ENCODE results near the gene CLCF1.

CLCF1 gene

GRCh38 chr11:67372993-67373647, at the start of gene CLCF1:
Gene CLCF1, minus strand, starts transcription at chr11:67373598. Its CDS starts 59 bp downstream, at chr11:67373539.
- peak; percentile 26 for DNase-seq

- DNase-seq, result no peak
Measured at GRCh38 chr11:67422891-67423290, 49.5 kb upstream of the CLCF1 start.

- DNase-seq, result no peak
Measured at GRCh38 chr11:67421430-67422031, 48.1 kb upstream of the CLCF1 start.

- peak; percentile 97 for DNase-seq
Measured at GRCh38 chr11:67420646-67421429, 47.4 kb upstream of the CLCF1 start.

- no peak for DNase-seq
Measured at GRCh38 chr11:67420147-67420645, 46.8 kb upstream of the CLCF1 start.

GRCh38 chr11:67419325-67420049, 46.1 kb upstream of the CLCF1 start:
- no peak for DNase-seq

GRCh38 chr11:67418476-67419281, 45.3 kb upstream of the CLCF1 start:
- DNase-seq, result no peak

GRCh38 chr11:67417425-67417824, 44.0 kb upstream of the CLCF1 start:
- DNase-seq, result no peak

- peak; percentile 71 for DNase-seq
Measured at GRCh38 chr11:67416416-67417335, 43.3 kb upstream of the CLCF1 start.

- DNase-seq, result no peak
Measured at GRCh38 chr11:67415501-67416304, 42.3 kb upstream of the CLCF1 start, which contains the start of gene CARNS1. Gene CARNS1, plus strand, starts transcription at chr11:67415678. Its CDS starts 522 bp downstream, at chr11:67416200.

- no peak for DNase-seq
Measured at GRCh38 chr11:67413266-67413849, 40.0 kb upstream of the CLCF1 start.

- no peak for DNase-seq
Measured at GRCh38 chr11:67412495-67413179, 39.2 kb upstream of the CLCF1 start.

GRCh38 chr11:67411785-67412152, 38.4 kb upstream of the CLCF1 start:
- DNase-seq, result no peak

GRCh38 chr11:67410984-67411784, 37.8 kb upstream of the CLCF1 start:
- no peak for DNase-seq

GRCh38 chr11:67410369-67410831, 37.0 kb upstream of the CLCF1 start:
- no peak for DNase-seq

- DNase-seq, result no peak
Measured at GRCh38 chr11:67409781-67410368, 36.5 kb upstream of the CLCF1 start.

- DNase-seq, result peak; percentile 63
Measured at GRCh38 chr11:67409261-67409666, 35.9 kb upstream of the CLCF1 start.

Measured in activated naive CD4-positive, alpha-beta T cell treated with Interleukin-2 at 50 U/mL for 16 hours (primary cell).